Measurements from ENCODE around the gene SNRPA.

SNRPA gene

GRCh38 chr19:40740747-40741146 is 10.3 kb upstream of the SNRPA start:
- no peak for TF ChIP-seq CTCF (IDR thresholded peaks at IDR 0.05; ENCODE audit: control insufficient read depth, insufficient read depth, low read depth, low read length, missing control alignments)
- no peak overlapping the region for H3K4me3 ChIP-seq (ENCODE audit: control insufficient read depth, low read depth, low read length)
- DNase-seq (ENCODE audit: low read depth), result peak; percentile 53

GRCh38 chr19:40741527-40742390 is 9.2 kb upstream of the SNRPA start:
- H3K4me3 ChIP-seq (ENCODE audit: control insufficient read depth, low read depth, low read length), result no peak overlapping the region
- DNase-seq (ENCODE audit: low read depth), result no peak
- no peak for TF ChIP-seq CTCF (IDR thresholded peaks at IDR 0.05; ENCODE audit: control insufficient read depth, insufficient read depth, low read depth, low read length, missing control alignments)

- TF ChIP-seq CTCF (IDR thresholded peaks at IDR 0.05; ENCODE audit: control insufficient read depth, insufficient read depth, low read depth, low read length, missing control alignments), result no peak
- H3K4me3 ChIP-seq (ENCODE audit: control insufficient read depth, low read depth, low read length), result no peak overlapping the region
- no peak for DNase-seq (ENCODE audit: low read depth)
Observed at GRCh38 chr19:40742477-40742876, 8.5 kb upstream of the SNRPA start.

GRCh38 chr19:40742886-40743285 is 8.1 kb upstream of the SNRPA start:
- no peak overlapping the region for H3K4me3 ChIP-seq (ENCODE audit: control insufficient read depth, low read depth, low read length)
- TF ChIP-seq CTCF (IDR thresholded peaks at IDR 0.05; ENCODE audit: control insufficient read depth, insufficient read depth, low read depth, low read length, missing control alignments), result no peak
- DNase-seq (ENCODE audit: low read depth), result no peak

GRCh38 chr19:40743926-40744325 is 7.1 kb upstream of the SNRPA start:
- H3K4me3 ChIP-seq (ENCODE audit: control insufficient read depth, low read depth, low read length), result no peak overlapping the region
- no peak for DNase-seq (ENCODE audit: low read depth)
- no peak for TF ChIP-seq CTCF (IDR thresholded peaks at IDR 0.05; ENCODE audit: control insufficient read depth, insufficient read depth, low read depth, low read length, missing control alignments)

GRCh38 chr19:40744554-40745401 is 6.2 kb upstream of the SNRPA start:
- DNase-seq (ENCODE audit: low read depth), result no peak
- H3K4me3 ChIP-seq (ENCODE audit: control insufficient read depth, low read depth, low read length), result no peak overlapping the region
- TF ChIP-seq CTCF (IDR thresholded peaks at IDR 0.05; ENCODE audit: control insufficient read depth, insufficient read depth, low read depth, low read length, missing control alignments), result no peak
